SJCRH30 (cell line): ENCODE results near the gene NANOS2. TPM values are rescaled to one million over a fixed set of nuclear protein-coding genes. Genes with fewer than 3 reads are reported as not detected.
"Not testable (repeated sequence)": the region's sequence is repeated elsewhere in the genome, so short reads cannot be mapped to it uniquely, and the experiment has no call there.

Experiments
- DNase-seq, 2 experiments: peaks; one replicate each; pipeline ENCODE4 v3.0.0-alpha.2; 2015 to 2020
- H3K27ac ChIP-seq: fragments of 250-450 bp; sonication (Bioruptor Pico); 2 replicates; pipeline ENCODE4 v1.5.1; 2020; ENCODE audit warnings: mild to moderate bottlenecking, moderate library complexity
- H3K27me3 ChIP-seq: fragments of 250-450 bp; sonication (Bioruptor Pico); 2 replicates; pipeline ENCODE4 v1.5.1; 2020; ENCODE audit warnings: mild to moderate bottlenecking, moderate library complexity
- H3K36me3 ChIP-seq: fragments of 250-450 bp; sonication (Bioruptor Pico); 2 replicates; pipeline ENCODE4 v1.5.1; 2020; ENCODE audit warnings: mild to moderate bottlenecking, moderate library complexity
- H3K4me1 ChIP-seq: fragments of 250-450 bp; sonication (Bioruptor Pico); 2 replicates; pipeline ENCODE4 v1.5.1; 2020; ENCODE audit warnings: mild to moderate bottlenecking, moderate library complexity
- H3K4me3 ChIP-seq: fragments of 250-450 bp; sonication (Bioruptor Pico); 2 replicates; pipeline ENCODE4 v1.5.1; 2020; ENCODE audit warnings: mild to moderate bottlenecking, moderate library complexity
- H3K9me3 ChIP-seq: fragments of 250-450 bp; sonication (Bioruptor Pico); replicated peaks from 2 replicates; pipeline ENCODE4 v1.5.1; 2020; ENCODE audit warnings: mild to moderate bottlenecking, moderate library complexity
- total RNA-seq: library from RNA; depleted of rRNA; stranded (reverse); fragments of >200 nt; shearing (Covaris generic); gene quantifications from 2 replicates; pipeline ENCODE4 v1.2.3, GENCODE V29; 2014

NANOS2 gene
- total RNA-seq, 1 experiment from 2014 or later = not detected

DNA sequence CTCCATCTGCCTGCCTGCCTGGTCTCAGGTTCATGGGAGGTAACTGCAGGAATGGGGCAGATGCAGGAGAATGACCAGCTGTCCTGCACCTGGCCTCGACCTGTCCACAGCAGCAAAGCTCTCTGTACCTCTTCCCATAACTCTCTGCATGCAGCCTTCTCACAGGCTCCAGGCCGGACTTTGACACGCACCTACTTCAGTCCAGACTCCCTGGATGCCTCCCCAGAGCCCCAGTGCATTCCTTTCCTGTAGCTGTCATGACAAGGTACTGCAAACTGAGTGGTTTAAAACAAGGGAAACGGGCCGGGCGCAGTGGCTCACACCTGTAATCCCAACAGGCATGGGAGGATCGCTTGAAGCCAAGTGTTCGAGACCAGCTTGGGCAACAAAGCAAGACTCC is 3.3 kb downstream of the NANOS2 start:
- Histone ChIP-seq H3K36me3 (no peaks in the 10 kb centered on the region), H3K27ac (no peak overlapping the region), H3K4me3 (no peak overlapping the region), H3K9me3 (no peaks in the 10 kb centered on the region), H3K27me3 (0 out of 2 replicates have a peak, but pooled peaks cover 4% of the 10 kb centered on the region), H3K4me1 (no peaks in the 10 kb centered on the region)
- no peak for DNase-seq

DNA sequence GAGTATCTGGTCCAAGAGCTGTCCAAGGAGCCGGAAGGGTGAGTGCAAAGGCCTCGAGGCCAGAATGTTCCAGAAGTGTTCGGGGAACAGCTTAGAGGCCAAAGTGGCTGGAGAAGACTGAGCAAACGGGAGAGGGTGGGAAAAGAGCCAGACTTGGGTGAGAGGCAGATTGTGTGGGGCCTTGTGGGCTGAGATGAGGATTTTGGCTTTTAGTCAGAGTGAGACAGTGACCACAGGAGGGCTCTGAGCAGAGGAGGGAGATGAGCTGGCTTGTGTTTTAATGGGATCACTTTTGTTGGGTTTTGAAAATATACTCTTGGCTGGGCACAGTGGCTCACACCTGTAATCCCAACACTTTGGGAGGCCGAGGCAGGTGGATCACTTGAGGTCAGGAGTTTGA is 5.6 kb downstream of the NANOS2 start:
- Histone ChIP-seq H3K4me1 (no peaks in the 10 kb centered on the region), H3K27me3 (0 out of 2 replicates have a peak, but pooled peaks cover 4% of the 10 kb centered on the region), H3K4me3 (no peak overlapping the region), H3K9me3 (no peaks in the 10 kb centered on the region), H3K27ac (no peak overlapping the region), H3K36me3 (no peaks in the 10 kb centered on the region)
- DNase-seq = no peak

DNA sequence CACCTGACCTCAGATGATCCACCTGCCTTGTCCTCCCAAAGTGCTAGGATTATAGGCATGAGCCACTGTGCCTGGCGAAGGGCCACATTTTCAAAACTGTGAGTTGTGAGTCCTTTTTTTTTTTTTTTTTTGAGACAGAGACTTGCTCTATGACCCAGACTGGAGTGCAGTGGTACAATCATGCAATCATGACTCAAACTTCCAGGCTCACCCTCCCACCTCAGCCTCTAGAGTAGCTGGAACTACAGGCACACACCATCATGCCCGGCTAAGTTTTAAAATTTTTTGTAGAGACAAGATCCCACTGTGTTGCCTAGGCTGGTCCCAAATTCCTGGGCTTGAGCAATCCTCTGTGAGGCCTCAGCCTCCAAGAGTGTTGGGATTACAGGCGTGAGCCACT is 8.4 kb downstream of the NANOS2 start:
- Histone ChIP-seq H3K4me3 (no peak overlapping the region), H3K27me3 (no peaks in the 10 kb centered on the region), H3K27ac (no peak overlapping the region), H3K4me1 (peaks cover 3% of the 10 kb centered on the region; the same call in 1 of the 2 replicates), H3K9me3 (no peaks in the 10 kb centered on the region), H3K36me3 (no peaks in the 10 kb centered on the region)
- DNase-seq = no peak

DNA sequence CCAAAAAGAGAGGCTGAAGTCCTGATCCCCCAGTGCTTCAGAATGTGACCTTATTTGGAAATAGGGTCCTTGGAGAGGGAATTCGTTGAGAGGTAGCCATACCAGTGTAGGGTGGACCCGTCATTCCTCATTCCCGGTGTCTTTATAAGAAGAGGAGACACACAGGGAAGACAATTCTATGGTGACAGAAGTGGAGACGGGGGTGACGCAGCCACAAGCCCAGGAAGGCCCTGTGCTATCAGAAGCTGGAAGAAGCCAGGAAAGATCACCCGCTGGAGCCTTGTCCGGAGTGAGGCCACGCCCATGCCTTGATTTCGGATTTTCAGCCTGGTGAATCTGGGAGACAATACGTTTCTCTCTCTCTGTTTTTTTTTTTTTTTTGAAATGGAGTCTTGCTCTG is 9.6 kb downstream of the NANOS2 start:
- Histone ChIP-seq H3K4me1 (peaks cover 3% of the 10 kb centered on the region; the same call in 1 of the 2 replicates), H3K27ac (no peak overlapping the region), H3K27me3 (no peaks in the 10 kb centered on the region), H3K9me3 (no peaks in the 10 kb centered on the region), H3K36me3 (no peaks in the 10 kb centered on the region), H3K4me3 (no peak overlapping the region)
- no peak for DNase-seq

DNA sequence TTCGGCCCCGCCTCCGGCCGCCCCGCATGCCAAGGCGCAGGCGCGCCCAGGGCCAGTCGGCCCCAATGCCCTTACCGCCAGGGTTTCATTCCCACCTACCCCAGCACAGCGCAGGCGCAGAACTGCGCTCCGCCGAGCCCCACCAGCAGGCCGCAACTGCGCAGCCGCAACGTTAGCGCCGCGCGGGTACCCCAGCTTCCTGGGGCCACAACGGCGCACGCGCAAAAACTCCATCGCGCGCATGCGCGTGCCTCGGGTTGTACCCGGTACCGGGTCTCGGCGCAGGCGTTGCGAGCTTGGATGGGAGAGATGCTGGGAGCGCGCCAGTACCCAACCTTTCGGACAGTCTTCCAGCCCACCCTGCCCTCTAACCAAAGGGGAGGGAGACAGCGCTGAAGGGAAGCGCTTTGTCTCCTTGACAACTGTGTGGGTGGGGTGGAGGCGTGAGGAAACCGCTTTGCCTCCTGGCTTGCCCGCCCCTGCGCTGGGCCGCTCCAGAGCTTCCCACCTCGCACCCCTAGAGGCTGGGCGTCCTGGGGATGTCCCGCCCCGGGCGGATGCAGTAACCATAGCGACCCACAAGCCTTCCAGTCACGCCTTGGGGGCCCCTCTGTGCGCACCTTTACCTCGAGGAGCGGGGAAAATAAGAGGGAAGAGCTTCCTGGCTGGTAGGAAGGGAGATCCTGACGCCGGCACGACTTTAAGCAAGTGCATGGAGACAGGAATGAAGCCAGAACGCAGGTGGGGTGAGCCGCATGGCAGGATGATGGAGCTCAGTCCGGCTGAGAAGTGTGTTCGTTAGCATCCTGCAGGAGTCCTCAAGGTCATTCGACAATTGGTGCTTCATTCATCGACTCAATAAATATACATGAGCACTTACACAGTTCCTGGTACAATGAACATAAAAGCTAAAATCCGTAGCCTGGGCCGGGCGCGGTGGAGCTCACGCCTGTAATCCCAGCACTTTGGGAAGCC is 11.6 kb downstream of the NANOS2 start:
- peaks cover 3% of the 10 kb centered on the region; the same call in 1 of the 2 replicates for H3K4me1 ChIP-seq
- H3K4me3 ChIP-seq = peak overlapping the region; percentile 62
- DNase-seq = peak; percentile 97 to 99
- no peak overlapping the region for H3K27ac ChIP-seq
- H3K36me3 ChIP-seq = peaks cover 2% of the 10 kb centered on the region; the same call in 1 of the 2 replicates
- H3K27me3 ChIP-seq = no peaks in the 10 kb centered on the region
- H3K9me3 ChIP-seq = no peaks in the 10 kb centered on the region

DNA sequence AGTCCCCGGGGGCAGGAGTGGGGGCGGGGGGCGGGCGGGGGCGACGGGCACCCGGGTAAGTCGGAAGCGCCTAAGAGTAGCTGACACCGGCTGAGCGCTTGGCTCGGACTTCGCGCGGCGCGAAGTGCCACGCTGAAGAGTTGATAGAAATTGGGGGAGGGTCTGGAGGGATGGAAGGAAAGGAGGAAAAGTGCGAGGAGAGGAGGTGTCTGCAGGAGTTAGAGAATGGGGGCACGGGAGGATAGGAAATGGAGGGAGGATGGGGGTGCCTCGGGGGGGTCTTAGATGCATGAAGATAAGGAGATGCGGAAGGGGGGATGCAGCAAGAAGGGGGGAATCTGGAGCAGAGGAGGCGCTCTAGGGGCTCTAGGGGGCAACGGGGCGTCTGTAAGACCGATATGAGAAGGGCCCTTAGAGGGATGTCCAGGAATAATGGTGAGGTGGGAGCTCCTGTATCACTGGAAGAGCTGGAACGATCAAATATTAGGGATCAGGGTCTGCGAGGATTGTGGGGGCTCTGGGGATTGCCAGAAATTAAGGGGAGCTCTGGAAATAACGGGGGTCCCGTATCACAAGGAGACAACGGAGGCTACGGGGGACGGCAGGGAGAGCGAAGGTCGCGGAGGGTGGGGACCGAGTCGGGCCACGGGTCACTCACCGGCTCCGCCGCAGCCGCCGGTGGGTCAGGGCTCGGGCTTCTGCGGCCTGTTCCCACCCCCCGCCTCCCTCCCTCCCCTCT is 12.5 kb downstream of the NANOS2 start, which contains the start of gene MYPOP:
MYPOP (minus strand) TSS at position 702 of the 739 bp plus-strand sequence. CDS start 840 bp downstream, outside the sequence.
- H3K4me1 ChIP-seq = peaks cover 3% of the 10 kb centered on the region; the same call in 1 of the 2 replicates
- H3K9me3 ChIP-seq = no peaks in the 10 kb centered on the region
- H3K27me3 ChIP-seq = no peaks in the 10 kb centered on the region
- H3K36me3 ChIP-seq = peaks cover 5% of the 10 kb centered on the region; the same call in 1 of the 2 replicates
- no peak within 1 kb of the TSS for H3K27ac ChIP-seq
- peak within 1 kb of the TSS; percentile 62 for H3K4me3 ChIP-seq
- peak in 1 of 2 experiments; percentile 30 for DNase-seq

DNA sequence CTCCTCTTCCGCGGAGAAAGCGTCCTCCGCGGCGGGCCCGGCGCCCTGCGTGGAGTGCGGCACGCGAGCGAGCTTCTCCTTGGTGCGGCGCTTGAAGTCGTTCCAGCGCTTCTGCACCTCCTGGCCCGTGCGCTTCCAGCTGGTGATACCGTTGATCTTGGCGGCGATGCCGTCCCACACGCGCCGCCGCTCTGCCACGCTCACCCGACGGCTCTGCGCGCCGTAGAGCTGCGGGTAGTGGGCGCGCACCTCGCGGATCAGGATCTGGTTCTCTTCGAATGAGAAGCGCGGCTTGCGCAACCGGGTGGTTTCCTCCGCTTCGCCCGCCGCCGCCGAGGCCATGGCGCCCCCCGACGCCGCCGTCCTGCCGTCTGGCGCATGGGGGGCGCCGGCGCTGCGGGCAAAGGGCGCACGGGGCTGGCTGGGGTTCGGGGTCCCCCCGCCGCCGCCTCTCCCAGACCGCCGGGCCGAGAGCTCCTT is 13.1 kb downstream of the NANOS2 start:
- Histone ChIP-seq H3K4me1 (peaks cover 3% of the 10 kb centered on the region; the same call in 1 of the 2 replicates), H3K9me3 (no peaks in the 10 kb centered on the region), H3K27ac (no peak overlapping the region), H3K27me3 (no peaks in the 10 kb centered on the region), H3K36me3 (peaks cover 5% of the 10 kb centered on the region; the same call in 1 of the 2 replicates), H3K4me3 (no peak overlapping the region; the same call in 1 of the 2 replicates)
- no peak for DNase-seq

DNA sequence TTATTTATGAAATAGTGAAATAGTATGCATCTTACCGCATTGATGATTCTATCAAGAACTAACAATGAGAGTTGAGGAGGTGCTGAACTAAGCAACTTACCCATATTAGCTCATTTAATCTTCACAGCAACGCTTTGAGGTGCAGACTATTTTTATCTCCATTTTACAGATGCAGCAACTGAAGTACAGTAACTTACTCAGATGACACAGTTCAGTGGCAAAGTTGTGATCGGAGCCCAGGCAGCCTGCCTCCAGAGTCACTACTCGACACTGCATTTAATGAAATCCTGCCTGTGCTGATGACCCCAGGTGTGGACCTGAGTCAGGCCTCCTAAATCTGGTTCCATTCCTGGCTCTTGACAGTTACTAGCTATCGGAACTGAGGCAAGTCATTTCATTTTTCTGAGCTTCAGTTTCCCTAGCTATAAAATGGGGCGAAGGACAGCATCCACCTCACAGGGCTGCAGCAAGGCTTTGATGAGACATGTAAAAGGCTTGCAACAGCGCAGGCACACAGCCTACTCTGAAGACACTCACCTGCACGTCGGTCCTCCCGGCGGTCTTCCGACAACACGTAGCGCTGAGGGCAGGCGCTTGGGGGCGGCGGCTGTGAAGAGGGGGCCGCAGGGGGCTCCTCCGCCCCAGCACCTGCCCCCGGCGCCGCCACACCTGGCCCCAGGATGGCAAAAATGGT is 13.7 kb downstream of the NANOS2 start:
- Histone ChIP-seq H3K27me3 (no peaks in the 10 kb centered on the region), H3K9me3 (no peaks in the 10 kb centered on the region), H3K4me1 (peaks cover 3% of the 10 kb centered on the region; the same call in 1 of the 2 replicates), H3K36me3 (peaks cover 5% of the 10 kb centered on the region; the same call in 1 of the 2 replicates), H3K27ac (no peak overlapping the region), H3K4me3 (no peak overlapping the region)
- no peak for DNase-seq

DNA sequence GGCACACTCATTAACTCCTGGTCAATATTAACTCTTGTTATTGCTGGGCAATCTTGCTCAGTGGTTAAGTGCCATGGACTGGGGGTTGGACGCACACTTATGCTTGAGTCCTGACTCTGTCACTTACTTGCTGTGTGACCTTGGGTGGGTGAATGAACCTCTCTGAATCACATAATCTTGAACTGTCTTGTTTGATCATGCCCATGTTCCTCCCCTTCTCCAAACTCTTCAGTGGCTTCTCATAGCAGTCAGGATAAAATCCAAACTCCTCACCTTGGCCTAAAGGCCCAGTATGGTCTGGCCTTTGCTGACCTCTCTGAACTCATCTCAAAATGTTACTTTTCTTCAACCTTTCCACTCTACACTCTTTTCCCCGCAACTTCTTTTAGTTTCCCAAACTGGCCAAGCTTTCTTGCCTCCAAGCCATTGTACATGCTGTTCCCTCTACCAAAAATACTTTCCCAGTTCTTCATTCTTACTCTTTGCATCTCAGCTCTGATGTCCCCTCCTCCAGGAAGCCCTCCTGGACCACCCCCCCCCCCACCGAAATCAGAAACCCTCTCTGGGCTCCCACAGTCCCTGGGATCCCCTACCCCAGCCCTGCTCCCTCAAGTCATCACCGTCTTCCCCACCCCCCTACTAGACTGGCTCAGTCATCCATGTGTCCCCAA is 14.5 kb downstream of the NANOS2 start:
- Histone ChIP-seq H3K36me3 (peaks cover 10% of the 10 kb centered on the region; the same call in 1 of the 2 replicates), H3K27ac (no peak overlapping the region), H3K9me3 (no peaks in the 10 kb centered on the region), H3K4me1 (peaks cover 3% of the 10 kb centered on the region; the same call in 1 of the 2 replicates), H3K4me3 (no peak overlapping the region), H3K27me3 (no peaks in the 10 kb centered on the region)
- DNase-seq = no peak

DNA sequence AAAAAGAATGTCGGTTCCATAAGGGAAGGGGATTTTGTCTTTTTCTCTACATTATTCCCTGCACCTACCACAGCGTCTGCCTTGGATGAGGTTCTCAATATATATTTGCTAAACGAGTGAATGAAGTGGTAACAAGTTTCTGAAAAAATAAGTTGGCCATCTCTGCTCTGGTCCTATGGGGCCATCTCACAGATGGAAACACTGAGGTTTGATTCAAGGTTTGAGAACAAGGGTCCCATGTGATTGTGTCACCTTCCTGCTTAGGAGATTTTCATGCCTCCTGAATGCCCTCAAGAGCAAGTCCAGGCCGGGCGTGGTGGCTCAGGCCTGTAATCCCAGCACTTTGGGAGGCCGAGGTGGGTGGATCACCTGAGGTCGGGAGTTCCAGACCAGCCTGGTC is 15.3 kb downstream of the NANOS2 start:
- no peaks in the 10 kb centered on the region for H3K9me3 ChIP-seq
- H3K4me3 ChIP-seq = no peak overlapping the region
- no peak for DNase-seq
- peaks cover 10% of the 10 kb centered on the region; the same call in 1 of the 2 replicates for H3K36me3 ChIP-seq
- peaks cover 3% of the 10 kb centered on the region; the same call in 1 of the 2 replicates for H3K4me1 ChIP-seq
- no peak overlapping the region for H3K27ac ChIP-seq
- H3K27me3 ChIP-seq = no peaks in the 10 kb centered on the region

DNA sequence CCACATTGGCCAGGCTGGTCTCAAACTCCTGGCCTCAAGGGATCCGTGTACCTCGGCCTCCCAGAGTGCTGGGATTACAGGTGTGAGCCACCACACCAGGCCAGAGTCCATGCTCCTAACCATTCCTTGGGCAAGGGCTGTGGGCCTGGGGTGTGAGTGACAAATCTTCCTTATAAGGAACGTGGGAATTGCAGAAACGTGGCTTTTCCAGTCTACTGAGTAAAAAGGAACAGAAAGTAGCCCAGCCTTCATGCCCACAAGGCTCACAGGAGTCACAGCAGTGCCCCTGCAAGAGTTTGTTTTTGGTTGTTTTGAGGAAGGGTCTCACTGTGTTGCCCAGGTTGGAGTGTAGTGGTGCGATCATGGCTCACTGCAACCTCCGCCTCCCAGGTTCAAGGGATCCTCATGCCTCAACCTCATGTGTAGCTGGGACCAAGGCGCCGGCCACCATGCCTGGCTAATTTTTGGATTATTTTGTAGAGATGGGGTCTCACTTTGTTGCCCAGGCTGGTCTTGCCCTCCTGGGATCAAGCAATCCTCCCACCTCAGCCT is 17.2 kb downstream of the NANOS2 start:
- DNase-seq = no peak
- no peak overlapping the region for H3K27ac ChIP-seq
- no peaks in the 10 kb centered on the region for H3K27me3 ChIP-seq
- H3K4me1 ChIP-seq = no peaks in the 10 kb centered on the region
- H3K9me3 ChIP-seq = no peaks in the 10 kb centered on the region
- H3K4me3 ChIP-seq = no peak overlapping the region
- peaks cover 10% of the 10 kb centered on the region; the same call in 1 of the 2 replicates for H3K36me3 ChIP-seq

DNA sequence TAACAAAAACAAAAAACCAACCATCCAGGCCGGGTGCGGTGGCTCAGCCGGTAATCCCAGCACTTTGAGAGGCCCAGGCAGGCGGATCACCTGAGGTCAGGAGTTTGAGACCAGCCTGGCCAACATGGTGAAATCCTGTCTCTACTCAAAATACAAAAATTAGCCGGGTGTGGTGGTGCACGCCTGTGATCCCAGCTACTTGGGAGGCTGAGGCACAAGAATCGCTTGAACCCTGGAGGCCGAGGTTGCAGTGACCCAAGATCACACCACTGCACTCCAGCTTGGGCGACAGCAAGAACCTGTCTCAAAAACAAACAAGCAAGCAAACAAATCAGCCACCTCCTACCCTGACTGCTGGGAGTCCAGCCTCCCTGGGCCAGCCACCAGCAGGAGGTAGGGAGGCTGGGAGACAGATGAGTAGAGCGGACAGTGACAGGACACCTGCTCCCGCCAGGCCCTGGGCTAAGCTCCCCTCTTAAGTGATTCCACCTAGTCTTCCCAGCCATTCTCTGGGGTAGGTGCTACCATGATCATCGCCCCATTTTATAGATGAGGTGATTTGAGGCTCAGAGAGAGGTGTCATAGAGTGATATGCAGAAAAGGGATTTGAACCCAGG is 18.5 kb downstream of the NANOS2 start:
- H3K9me3 ChIP-seq, DNase-seq, H3K27me3 ChIP-seq, H3K27ac ChIP-seq, H3K4me3 ChIP-seq, H3K36me3 ChIP-seq, H3K4me1 ChIP-seq: not testable (repeated sequence)

DNA sequence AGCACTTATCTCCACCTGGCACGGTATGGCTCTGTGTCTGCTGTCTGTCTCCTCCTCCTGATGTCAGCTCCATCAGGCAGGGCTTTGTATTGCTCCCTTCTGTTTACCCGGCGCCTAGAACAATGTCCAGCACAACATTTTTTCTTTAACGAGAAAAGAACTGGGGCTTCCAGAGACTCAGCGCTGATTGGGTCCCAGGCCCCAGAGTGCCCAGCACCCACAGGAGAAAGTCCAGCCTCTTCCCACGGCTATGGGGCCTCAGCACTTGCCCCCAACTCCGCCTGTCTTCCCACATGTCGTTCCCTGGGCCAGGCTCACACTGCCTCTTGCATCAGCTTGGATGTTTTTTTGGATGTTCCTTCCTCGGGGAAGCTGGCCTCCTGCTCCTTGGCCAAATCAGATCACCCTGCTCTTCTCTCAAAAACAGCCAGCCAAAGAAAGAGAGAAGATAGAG is 19.0 kb downstream of the NANOS2 start:
- no peak overlapping the region for H3K4me3 ChIP-seq
- no peaks in the 10 kb centered on the region for H3K9me3 ChIP-seq
- H3K36me3 ChIP-seq = peaks cover 10% of the 10 kb centered on the region; the same call in 1 of the 2 replicates
- H3K4me1 ChIP-seq = no peaks in the 10 kb centered on the region
- H3K27me3 ChIP-seq = no peaks in the 10 kb centered on the region
- H3K27ac ChIP-seq = no peak overlapping the region
- no peak for DNase-seq
